CD4-positive, alpha-beta T cell treated with Interleukin-1 beta for 1 hour (primary cell): ENCODE results near the gene CFAP410.
"Not testable (repeated sequence)": the region's sequence is repeated elsewhere in the genome, so short reads cannot be mapped to it uniquely, and the experiment has no call there.

ENCODE experiments used
- DNase-seq, 2 donors: peaks; one replicate each; pipeline ENCODE4 v3.0.0-alpha.2; 2020 to 2022

The CFAP410 gene

DNA sequence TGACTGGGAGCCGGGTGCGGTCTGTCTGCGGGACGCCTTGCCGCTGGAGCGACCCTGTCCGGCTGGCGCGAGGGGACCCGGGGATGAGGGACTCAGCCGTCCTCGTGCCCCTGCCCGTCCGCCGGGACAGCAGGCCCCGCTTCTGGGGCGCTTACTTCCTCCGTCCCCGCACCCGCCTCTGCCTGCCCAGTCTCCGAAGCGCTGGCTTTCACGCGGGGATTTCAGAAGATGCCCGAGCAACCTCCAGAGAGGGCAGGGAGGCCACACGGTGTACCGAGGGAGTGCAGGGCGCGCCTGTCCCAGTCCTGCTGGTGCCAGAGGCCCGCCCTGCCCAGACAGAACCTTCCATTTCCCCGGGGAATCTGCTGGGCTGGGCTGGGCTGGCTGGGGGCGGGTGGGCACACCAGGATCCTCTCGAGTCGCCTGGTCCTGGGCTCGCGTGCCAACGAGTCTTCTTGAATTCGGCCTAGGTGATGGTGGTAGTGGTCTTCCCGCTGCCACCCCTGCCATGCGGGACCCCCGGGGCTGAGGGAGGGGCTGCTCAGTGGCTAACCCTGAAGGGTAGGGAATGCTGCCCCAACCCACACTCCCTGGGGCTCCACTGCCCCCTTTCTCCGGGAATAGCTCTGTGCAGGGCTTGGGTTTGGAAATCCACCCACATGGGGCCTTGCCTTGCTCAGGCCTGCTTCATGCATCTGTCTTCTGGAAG is 11.7 kb upstream of the CFAP410 start:
- DNase-seq: no peak

DNA sequence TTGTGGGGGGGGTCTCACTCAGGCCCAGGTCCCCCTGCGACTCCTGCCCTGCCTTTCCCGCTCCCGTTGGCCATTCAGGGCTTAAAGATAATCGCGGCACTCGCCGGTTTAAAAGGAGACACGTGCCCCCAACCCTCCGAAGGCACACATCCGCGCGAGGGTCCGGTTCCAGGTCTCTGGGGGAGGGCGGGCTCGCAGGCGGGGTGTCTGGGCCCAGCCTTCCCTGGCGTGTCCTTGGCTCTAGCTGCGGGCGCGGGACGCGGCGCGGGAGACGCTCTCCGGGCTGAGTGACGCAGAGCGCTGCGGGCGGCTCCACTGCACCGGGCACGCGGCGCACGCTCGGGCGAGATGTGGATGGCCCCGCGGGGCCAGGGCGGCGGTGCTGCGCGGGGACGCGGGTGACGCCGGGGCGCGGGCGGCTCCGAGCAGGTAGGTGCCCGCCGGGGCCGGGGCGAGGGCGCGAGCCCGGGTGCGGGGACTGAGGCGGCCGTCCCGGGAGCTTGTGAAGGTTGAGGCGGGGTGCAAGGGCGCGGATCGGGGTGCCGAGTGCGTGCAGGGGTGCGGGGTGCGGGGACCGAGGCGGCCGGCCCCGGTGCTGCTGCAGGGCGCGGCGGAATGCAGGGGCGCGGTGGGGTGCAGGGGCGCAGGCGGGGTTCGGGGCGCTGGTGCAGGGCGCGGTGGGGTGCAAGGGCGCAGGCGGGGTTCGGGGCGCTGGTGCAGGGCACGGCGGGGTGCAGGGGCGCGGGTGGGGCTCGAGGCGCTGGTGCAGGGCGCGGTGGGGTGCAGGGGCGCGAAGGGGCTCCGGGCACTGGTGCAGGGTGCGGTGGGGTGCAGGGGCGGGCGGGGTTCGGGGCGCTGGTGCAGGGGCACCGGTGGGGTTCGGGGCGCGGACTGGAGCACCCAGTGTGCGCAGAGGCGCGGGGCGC is 10.9 kb upstream of the CFAP410 start:
- no peak for DNase-seq

DNA sequence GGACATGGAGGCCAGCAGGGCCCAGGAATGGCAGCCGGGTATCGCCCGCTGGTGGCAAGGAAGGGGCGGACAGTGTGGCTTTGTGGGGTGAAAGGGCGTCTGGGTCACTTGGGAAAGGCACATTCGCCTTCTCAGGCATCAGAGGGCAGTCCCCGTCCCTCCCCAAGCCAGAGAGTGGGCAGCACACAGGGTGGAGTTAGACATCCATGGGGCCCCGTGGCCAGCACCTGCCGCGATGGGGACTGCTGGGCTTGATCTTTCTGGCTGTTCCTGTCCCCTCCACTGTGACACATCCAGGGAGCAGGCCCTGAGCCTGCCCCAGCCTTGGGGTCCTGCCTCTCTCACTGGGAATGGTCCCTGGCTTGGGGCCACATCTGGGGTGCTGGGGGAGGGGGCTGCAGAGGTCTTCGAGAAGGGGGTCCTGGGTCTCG is 10.2 kb upstream of the CFAP410 start:
- DNase-seq: no peak

DNA sequence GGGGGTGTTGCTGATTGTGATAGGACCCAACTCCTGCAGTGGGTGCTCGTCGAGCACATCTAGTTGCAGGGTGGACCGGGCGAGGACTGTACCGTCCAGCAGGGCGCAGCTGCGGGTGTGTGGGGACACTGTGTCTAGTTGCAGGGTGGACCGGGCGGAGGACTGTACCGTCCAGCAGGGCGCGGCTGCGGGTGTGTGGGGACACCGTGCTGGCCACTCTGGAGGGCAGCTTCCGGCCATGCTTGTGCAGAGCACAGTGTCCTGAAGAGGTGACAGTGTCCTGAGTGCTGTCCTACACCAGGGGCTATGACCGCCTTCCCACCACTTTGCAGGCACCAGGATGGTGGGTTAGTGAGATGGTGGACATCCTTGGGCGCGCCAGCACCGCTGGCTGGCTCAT is 9.7 kb upstream of the CFAP410 start:
- DNase-seq: no peak

DNA sequence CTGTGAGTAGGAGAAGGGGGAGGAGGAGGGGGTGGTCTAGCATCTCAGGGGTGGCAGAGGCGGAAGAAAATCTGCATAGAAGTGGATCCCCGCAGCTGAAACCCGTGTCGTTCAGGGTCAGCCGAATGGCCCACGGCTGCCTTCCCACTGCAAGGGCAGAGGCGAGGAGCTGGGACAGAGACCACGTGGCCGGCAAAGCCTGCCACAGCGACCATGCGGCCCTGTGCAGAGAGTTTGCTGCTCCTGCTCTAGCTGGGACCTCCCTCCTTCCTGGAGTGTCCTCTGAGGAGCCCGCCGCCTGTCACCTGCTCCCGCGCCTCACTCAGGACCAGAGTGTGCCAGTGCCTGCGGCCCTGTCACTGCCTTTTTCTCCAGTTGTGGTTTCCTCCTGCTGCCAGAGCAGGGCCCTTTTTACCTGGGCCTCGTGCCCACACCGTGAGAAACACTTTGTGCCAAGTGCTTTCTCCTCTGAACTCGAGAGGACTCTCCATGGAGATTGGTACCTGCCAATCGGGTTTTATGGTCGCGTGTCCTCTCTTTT is 8.8 kb upstream of the CFAP410 start:
- DNase-seq: no peak

- DNase-seq: no peak
Observed at GRCh38 chr21:44345495-44345894, 6.3 kb upstream of the CFAP410 start.

GRCh38 chr21:44344541-44345183 is 5.5 kb upstream of the CFAP410 start:
- DNase-seq: no peak

- not testable (repeated sequence) for DNase-seq
Observed at GRCh38 chr21:44342981-44343380, 3.8 kb upstream of the CFAP410 start.

DNA sequence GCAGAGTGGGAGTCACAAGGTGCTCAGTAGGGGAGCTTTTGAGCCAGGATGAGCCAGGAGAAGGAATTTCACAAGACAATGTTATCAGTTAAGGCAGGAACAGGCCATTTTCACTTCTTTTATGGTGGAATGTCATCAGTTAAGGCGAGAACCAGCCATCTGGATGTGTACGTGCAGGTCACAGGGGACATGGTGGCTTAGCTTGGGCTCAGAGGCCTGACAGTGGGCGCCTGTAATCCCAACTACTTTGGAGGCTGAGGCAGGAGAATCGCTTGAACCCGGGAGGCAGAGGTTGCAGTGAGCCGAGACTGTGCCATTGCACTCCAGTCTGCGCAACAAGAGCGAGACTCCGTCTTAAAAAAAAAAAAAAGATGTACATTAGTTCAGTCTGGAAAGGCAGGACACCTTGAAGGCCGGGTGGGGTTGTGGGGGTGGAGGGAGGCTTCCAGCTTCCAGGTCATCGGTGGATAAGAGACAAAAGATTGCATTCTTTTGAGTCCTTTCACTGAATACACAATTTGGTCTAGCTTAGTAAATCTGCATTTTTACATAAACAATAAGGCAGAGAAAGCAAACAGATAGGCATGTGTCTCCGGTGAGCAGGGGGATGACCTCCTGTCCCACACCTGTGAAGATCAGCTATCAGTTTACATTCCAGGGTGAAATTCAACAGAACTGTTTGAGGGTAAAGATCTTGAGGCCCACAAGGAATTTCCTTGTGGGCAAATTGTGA is 2.7 kb upstream of the CFAP410 start:
- DNase-seq: not testable (repeated sequence)

- DNase-seq: peak; percentile 25 to 37
Observed at GRCh38 chr21:44337941-44338895, 972 bp downstream of the CFAP410 start.

- no peak for DNase-seq
Observed at GRCh38 chr21:44337449-44337848, 1.7 kb downstream of the CFAP410 start.

DNA sequence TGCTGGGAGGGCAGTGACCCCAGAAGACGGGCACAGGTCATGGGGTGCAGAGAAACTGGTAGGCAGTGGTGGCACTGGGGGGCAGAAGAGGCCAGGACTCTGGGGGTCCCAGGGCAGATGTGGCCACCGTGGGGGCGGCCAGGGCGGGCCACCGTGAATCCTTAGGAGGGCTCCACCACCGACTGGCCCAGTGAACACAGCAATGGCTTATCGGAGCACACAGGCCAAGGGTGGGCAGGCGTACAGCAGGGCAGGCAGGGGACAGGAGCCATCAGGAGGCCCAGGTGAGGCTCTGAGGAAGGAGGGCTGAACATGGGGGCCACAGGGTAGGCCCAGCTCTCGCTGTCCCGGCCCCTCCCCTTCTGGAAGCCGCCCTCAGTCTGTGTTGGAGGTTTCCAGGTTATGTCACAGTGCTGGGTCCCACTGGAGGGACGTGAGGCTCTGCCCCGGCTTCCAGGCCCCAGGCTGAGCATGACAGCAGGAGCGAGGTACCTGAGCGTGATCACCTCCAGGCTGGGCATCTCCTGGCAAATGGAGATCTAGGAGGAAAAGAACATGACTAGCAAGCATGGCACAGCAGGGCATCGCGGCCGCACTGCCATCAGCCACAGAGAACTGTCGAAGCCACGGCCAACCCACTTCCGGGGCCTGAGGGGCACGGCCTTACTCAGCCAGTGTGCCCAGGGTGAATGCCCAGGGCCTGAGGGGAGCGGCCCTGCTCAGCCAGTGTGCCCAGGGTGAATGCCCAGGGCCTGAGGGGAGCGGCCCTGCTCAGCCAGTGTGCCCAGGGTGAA is 3.7 kb downstream of the CFAP410 start:
- DNase-seq: no peak

DNA sequence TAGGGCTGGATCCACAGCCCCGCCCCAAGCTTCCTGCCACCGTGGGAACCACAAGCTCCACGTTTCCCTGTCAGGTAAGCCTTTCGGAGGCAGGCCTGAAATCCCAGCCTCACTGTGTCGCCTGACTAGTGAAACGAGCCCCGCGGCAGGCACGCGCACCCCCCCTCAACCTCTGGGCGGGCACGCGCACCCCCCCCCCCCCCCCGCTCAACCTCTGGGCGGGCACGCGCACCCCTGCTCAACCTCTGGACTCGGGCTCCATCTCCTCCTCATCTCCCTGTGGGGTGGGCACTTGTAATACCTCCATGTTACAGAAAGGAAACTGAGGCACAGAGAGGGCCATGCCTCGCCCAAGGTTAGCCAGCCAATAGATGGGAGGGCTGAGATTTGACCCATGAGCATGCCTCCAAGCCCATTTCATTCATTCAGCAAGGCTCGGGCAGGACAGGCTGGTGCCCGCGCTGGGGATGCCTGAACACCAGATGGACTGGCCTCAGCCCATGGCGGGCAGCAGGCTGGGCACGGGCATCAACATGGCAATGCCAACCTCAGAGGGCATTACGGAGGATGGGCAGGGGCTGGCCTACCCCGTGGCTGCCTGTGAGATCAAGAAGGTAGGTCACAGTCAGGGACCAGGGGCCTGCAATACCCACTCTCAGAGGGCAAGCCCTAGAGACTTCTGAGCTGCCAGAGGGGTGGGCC is 4.7 kb downstream of the CFAP410 start:
- DNase-seq: no peak

DNA sequence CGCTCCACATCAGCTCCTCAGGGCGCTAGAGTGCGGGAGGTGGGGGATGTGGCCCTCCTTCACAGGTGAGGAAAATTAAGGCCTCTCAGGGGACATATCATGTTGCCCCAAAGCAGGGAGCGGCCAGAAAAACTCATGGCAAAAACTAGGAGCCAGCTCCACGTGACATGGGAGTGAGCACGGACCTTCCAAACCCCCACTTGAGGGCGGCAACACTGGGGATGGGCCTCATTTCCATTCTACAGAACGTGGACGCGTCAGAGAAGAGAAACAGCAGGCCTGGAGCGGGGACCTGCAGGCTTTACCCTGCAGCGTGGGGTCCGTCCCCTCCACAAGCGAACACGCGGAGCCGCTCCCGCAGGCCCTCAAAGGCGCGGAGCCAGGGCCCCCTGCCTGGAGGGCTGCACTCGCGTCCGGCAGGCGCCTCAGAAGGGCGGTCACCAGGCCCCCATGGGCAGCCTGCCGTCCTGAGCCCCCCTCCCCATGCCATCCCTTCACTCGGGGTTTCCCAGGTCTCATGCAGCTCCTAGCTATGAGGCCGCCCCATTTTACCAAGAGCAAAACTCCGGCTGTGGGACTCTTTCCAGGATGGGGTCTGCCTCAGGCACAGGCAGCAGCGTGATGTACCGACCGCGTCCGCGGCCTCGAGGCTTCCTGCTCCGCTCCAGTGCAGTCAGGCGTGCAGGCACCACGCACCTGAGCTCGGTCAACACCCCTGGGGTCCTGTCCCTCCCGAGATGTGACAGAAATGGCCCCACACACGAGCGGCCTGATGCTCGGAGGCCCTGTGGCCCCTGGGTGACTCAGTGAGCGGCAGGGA is 5.5 kb downstream of the CFAP410 start:
- DNase-seq: no peak

DNA sequence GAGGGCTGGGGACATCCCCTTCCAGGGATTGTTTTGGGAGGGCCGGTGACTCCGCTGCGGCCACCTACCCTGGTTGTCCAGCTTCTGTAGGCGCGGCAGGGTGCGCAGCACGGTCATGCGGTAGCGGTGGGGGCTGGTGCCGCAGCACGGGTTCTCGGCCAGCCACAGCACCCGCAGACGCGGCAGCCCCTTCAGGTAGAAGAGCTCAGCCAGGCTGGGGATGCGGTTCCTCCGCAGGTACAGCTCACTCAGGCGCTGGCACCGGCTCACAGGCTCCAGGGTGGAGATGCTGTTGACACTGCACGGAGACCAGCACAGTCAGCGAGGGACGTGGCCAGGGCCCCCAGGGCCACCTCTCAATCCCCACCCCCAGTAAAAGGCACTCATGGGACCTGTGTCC is 6.2 kb downstream of the CFAP410 start:
- no peak for DNase-seq

- no peak for DNase-seq
Observed at GRCh38 chr21:44332383-44332782, 6.8 kb downstream of the CFAP410 start.

- DNase-seq: no peak
Observed at GRCh38 chr21:44331650-44332307, 7.4 kb downstream of the CFAP410 start.

DNA sequence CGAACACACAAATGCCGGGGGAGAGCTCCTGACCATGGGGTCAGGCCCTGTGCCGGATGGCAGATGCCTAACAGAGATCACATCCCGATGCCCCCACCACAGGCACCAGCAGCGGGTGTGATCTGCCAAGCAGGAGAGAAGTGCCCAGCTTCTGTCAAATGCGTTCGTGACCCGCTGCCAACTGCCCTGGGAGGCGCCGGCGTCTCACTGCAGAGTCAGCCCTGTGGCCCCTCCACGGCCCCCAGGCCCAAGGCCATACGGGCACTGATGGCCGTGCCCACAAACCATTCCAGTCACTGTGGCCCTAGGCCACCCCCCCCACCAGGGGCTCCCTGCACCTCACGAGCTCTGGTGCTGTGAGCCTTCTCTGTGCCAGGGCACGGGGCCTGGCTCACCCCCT is 8.0 kb downstream of the CFAP410 start:
- no peak for DNase-seq
